Measurements from ENCODE around the gene C9.
"Not testable (repeated sequence)": the region's sequence is repeated elsewhere in the genome, so short reads cannot be mapped to it uniquely, and the experiment has no call there.

Gene C9

DNA sequence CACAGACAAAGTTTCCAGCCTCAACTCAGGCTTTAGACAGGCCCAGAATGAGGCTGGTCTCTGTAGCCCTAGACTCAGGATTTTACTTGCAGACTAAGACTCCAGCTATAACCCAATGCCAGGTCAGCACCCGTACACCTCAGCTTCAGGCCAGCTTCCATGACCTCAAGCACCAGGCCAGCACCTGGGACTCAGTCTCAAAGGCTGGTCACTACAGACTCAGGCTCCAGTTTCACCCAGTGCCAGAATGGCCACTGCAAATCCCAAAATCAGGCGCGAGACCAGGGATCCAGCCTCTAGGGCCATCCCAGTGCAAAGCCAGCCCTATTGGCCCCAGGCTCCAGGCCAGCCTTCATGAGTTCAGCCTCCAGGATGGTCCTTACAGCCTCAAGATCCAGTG lies 44.9 kb downstream of the C9 start:
- DNase-seq, result no peak

DNA sequence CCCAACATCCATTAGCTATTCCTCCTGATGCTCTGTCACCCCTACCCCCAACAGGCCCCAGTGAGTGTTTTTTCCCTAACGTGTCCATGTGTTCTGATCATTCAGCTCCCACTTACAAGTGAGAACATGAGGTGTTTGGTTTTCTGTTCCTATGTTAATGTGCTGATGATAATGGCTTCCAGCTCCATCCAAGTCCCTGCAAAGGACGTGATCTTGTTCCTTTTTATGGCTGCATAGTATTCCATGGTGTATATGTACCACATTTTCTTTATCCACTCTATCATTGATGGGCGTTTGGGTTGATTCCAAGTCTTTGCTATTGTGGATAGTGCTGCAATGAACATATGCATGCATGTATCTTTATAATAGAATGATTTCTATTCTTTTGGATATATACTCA lies 47.8 kb downstream of the C9 start:
- DNase-seq, result not testable (repeated sequence)

DNA sequence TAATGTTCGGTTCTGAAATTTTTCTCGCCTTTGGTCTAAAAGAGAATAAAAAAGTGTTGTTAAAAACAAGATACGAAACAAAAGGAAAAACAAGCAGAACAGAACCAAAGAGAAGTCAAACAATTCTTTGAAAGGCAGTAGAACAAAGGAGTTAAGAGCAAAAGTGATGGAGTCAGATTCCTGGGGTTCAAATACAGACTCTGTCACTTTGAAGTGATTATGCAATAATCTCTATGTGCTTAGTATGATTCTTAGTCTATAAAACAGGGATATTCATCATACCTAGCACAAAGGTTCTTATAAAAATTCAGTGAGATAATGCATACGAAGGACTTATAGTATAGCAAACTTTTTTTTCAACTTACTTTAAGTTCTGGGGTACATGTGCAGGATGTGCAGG lies 48.3 kb downstream of the C9 start:
- no peak for DNase-seq

DNA sequence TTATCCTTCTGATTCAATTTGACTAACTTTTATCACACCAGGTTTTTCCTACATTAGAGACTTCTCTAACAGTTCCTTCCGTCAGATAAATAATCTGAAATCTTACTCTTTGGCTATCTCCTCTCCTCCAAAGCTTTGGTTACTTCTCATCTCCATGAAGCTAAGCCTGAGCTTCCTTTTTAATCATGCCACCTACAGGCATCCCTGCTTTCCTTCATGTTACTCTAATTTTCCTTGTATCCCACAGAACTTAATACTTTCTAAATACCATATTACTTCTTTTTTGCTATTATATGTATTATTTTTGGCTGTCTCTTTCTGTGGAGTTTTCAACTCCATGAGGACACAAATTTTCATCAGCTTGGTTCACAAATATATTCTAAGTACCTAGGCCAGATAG lies 49.7 kb downstream of the C9 start:
- DNase-seq, result no peak

DNA sequence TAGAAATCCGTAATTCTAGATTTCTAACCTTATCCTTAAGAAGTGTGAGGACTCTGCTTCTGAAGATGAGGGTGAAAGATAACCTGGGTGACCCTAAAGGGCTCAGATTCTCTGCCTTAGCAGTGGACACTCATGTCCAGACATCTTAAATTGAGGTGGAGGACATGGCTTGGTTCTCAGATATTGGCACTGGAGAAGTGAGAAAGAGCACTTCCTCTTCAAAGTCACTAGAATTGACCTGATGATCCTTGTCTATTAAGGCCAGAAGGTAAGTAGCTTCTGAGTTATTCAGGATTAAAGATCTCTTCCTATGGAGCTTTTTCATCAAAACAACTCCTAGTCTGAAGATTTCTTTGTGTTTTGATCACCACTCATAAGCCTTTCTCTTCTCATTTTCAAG lies 54.8 kb downstream of the C9 start:
- no peak for DNase-seq

DNA sequence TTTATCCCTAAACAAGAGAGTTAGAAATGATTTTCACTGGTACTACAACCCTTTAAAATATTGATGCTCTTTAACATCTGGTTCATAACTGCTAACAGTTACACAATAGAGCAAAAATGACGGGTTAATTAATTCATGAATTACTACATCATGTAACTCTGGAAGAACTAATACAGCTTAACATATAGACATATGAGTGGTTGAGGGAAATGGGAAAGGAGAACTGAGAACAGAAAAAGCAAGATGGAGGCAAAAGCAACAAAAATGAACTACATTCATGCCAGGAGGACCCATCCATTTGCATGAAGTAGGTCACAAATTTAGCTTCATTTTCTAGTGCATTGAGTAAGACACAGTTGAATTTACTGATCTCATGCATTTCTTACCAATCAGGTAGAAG lies 61.8 kb downstream of the C9 start:
- DNase-seq, result no peak

DNA sequence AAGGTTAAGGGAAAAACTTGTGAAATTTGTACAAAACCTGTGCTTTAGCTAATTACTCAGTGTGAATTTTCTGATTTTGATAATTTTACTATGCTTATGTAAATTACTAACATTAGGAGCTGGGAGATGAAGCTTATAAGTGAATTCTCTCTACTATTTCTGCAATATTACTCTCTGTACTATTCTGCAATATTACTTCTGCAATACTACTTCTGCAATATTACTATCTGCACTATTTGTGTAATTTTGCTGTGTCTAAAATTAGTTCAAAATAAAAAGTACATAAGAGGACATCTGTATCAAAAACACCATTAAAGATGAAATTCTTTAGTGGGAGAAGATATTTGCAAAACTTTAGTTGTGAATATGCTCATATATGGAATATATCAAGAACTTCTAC lies 62.9 kb downstream of the C9 start:
- no peak for DNase-seq

DNA sequence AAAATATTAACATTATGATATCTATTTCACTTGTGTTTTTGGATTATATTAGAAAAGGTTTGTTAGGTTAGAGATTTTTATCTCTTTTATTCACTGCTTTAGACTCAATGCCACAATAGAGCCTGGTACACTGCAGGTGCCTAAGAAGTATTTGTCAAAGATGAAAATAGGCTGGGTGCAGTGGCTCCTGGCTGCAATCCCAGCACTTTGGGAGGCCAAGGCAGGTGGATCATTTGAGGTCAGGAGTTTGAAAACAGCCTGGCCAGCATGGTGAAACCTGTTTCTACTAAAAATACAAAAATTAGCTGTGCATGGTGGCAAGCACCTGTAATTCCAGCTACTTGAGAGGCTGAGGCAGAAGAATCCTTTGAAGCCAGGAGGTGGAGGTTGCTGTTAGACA lies 64.3 kb downstream of the C9 start:
- DNase-seq, result no peak

DNA sequence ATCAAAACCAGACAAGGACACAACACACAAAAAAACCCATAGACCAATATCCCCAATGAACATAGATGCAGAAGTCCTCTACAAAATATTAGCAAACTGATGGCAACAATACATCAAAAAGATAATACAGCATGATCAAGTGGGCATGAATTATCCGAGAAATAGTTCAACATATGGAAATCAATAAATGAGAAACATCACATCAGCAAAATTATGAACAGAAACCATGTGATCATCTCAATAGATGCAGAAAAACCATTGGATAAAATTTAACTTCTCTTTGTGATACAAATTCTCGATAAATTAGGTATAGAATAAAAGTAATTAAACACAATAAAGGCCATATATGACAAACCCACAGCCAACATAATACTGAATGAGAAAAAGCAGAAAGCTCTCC lies 69.6 kb downstream of the C9 start:
- no peak for DNase-seq

DNA sequence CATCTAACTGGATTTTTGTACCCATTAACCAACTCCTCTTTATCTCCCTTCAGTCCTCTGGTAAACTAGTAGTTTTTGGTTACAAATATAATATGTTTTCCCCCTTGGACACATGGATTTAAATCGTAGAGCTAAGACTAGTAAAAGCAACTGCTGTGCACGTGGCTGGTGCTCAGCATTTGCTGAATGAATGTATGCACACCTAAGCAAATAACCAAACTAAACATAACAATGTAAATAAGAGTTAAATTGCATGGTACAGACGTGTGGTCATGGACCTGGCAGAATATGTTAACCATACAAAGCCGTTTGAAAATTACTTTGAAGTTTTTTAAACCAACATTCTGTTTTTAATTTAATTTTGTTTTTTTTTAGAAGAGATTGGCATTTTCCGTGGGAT lies 79.7 kb downstream of the C9 start:
- DNase-seq, result no peak

DNA sequence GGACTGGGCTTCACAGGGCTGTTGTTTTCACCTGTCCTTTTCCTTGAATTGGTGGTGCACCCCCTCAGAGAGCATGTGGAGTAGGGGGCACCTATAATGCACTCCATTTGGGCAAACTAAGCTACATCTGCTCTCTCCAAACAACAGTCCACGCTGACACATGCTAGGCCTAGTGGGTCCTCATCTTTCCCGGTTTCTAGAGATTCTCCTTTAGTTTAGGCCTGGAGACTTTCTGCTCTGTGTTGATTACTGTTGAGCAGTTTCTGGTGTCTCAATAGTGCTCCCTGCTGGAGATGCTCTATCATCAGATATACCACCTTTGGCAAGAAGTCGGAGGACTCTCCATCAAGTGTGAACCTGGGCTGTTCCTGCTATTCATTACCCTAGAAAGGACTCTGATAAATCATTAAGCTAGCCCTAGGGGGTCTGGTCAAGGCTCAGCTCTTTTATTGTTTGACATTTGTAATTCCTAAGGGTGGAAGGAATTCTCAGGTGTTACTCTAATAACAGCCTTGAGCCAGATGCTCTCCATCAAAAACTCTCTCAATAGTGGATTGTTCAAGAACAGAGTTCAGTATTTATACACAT lies 81.0 kb downstream of the C9 start:
- DNase-seq, result peak; percentile 29

DNA sequence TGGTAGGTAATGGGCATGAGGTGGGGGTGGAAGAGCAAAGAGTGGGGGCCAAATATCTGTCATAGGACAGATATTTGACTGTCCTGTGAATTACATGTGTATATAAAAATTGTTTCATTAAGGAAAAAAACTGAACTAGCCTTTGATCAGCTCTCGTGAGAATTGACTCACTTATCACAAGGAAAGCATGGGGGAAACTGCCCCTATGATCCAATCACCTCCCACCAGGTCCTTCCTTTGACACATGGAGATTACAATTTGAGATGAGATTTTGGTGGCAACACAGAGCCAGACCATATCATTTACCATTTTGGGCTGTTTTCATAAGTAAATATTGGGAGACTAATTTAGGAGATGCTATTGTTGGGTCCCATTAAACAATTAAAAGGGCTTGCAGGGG lies 81.7 kb downstream of the C9 start:
- no peak for DNase-seq

DNA sequence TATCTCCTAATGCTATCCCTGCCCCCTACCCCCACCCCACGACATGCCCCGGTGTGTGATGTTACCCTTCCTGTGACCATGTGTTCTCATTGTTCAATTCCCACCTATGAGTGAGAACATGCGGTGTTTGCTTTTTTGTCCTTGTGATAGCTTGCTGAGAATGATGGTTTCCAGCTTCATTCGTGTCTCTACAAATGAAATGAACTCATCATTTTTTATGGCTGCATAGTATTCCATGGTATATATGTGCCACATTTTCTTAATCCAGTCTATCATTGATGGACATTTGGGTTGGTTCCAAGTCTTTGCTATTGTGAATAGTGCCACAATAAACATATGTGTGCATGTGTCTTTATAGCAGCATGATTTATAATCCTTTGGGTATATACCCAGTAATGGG lies 88.4 kb downstream of the C9 start:
- not testable (repeated sequence) for DNase-seq

DNA sequence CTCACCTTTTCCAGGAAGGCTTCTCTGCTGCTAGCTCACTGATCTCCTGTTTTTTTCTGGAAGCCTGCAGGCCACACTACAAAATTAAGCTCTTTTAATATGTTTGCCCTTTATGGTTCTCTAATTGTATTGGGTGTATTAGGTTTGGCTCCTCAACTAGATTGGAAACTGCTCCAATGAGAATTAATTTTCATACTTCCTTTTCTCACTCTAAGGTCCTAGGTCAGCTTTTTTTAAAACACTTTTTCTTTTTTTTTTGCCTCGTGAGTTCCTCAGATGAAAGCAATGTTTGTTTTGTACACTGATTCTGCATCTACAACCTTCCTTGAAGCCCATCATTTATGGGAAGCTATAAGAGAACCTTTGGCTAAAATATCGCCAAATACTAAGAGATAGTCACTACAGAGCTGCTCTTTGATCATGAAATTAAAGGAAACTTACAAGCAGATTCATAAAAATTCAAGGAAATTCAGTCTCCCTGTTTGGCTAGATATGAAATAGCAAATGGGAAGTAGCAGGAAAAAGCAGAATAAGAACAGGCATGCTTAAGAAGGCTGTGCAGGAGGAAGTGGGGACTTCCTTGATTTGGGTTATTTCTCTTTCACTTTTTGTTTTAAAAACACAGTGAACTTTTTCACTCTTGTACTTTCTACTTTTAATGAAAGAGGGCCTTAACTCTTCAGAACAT lies 89.8 kb downstream of the C9 start:
- no peak for DNase-seq

DNA sequence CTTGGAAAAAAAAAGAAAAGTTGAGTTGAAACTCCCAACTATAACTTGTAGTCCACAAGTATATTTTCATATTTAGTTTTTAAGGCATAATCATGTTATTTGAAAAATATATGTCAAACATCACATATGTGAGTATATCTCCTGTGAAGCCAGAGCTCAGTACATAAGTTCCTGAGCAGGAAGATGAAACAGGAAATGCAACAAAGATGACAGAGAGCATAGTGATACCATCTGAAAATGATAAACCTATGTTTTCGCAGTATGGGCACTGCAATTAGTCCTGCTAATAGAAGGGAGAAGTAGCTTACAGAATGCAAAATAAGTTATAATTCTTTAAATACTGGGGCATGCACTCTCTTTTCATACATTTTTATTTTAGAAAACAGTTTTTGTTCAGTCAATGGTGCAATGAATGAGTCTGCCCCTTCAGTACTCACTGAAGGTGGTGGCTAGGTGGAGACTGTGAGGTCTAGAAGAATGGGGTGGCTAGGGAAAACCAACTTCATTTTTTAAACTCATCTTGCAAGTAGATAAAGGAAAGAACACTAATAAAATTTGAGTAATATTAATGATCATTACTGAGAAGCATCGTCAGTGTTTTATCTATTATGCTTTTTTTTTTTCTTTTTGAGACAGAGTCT lies 90.9 kb downstream of the C9 start:
- no peak for DNase-seq

DNA sequence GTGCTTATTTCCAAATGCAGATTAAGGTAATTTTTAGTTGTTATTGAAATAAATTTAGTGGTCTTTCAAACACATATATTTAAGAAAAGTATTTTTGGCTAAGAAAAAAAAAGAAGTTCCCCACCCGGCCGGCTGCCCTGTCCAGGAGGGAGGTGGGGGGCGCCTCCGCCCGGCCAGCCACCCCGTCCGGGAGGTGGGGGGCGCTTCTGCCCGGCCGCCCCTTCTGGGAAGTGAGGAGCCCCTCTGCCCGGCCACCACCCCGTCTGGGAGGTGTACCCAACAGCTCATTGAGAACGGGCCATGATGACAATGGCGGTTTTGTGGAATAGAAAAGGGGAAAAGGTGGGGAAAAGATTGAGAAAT lies 91.4 kb downstream of the C9 start:
- DNase-seq, result not testable (repeated sequence)

DNA sequence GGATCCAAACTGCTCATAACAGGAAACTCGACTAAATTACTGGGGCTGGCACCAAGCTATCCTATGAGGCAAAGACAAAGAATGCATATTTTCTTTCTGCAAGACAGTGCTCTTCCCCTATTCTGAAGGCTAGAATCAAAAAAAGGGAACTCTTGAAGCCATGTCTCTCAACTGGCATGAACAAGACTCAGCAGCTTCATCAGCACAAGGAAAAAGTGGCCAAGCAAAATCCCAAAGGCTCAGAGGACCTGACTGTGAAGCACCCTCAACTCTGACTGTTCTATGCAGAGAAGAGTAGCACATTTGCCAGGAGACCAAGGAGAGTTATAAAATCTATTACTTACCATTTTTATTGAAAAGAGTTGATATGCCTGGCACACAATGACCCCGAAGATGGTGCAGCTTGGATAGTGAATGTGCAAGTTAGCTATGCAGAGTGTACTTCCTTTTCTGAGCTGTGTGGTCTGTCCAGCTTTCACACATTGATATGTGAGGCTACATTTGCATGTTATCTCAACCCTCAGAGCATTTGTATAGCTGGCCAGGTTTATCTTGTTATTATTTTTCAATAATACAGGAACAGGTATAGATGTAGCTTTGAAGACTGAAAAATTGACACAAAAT lies 94.0 kb downstream of the C9 start:
- no peak for DNase-seq

DNA sequence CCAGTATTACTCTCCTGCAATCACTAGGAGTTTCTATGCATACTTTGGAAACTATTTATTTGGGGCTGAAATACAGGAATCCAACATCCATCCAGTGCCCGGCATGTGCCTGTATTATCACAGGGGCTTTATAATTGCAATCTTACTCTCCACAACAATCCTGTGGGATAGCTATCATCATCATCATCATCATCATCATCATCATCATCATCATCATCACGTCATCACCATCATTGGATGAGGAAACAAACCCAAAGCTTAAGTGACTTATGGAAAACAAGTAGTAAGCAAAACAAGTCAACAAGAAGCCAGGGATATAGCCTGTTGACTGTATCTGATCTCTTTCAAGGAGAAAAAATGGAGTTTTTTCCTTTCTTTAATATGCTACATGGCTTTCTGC lies 97.1 kb downstream of the C9 start:
- DNase-seq, result no peak

DNA sequence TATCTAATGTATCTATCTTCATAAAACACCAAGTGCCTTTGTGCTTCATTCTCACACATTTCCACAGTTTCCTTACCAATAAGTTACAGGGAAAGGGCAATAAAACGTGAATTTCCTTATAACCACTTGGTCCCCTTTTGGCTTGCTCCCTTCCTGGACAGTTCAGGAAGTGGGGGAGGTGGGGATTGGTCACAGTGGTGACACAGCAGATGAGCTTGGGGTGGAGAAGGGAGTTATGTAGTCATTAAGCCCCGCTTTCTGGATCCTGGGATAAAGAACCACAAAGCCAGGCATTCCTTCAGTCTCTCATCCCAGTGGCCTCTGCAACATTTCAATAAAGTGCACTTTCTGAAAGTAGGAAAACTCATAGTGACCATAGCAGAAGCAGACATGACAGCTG lies 97.9 kb downstream of the C9 start:
- no peak for DNase-seq

DNA sequence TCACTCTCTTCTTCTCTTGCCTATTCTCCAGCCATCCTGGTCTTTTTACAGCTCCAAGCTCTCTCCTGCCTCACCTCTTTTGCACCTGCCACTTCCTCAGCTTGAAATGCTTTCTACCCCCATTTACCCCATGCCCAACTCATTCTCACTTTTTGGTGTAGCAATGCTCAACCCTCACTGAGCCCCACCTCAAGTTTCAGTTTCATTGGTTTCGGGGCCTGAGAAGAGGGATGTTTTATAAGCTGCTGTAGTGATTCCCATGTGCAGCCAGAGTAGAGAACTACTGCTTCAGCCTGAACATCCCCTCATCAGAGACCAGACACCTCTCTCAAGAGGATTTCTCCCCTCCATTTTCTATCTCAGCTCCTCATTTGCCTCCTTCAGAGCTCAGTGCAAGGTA lies 99.8 kb downstream of the C9 start:
- DNase-seq, result no peak

DNA sequence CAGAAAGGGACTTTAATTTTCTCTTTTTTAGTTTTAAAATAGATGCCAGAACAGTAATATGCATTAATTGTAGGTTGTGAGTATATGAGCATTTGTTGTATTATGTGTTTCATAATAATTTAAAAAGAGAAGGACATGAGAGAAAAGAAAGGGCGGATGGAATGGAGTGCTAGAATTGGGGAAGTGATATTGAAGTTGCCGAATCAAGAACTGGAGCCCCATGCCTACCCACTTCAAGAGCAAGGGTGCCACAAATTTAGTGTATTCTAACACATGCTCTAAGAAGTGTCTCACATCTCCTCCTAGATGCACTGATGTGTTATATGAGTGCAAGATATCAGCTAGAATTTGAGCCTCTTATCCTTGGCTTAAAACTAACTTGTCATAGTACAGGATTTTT lies 101.3 kb downstream of the C9 start:
- DNase-seq, result no peak

DNA sequence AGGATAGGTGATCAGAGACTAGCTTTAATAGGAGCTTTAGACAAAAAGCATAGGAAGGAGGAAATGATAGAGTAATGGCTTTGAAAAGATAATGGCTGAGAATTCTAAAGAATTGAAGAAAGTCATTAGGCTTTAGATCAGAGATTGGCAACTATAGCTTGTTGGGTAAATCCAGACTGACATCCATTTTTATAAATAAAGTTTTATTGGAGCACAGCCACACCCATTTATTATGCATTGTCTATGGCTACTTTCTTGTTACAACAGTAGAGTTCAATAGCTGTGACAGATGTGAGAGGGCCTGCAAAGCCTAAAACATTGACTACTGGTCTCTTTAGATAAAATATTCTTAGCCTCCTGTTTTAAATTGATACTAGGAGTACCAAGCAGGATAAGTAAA lies 104.2 kb downstream of the C9 start:
- no peak for DNase-seq

DNA sequence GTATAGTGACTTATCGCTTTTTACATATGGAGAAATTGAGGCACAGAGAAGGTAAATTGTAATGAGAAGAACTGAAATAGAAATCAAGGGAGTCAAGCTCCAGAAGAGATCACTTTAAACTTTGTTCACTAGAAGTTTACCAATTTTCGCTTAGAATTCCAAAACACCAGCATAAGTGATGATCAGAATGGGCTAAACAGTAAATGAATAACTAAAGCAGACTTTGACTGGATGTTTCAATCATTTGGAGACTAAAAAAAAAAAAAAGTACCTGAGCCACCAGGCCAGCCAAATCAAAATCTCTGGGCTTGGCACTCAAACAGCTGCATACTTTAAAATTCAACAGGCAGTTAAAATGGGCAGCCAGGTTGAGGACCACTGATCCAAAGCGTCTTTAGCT lies 106.7 kb downstream of the C9 start:
- DNase-seq, result no peak

DNA sequence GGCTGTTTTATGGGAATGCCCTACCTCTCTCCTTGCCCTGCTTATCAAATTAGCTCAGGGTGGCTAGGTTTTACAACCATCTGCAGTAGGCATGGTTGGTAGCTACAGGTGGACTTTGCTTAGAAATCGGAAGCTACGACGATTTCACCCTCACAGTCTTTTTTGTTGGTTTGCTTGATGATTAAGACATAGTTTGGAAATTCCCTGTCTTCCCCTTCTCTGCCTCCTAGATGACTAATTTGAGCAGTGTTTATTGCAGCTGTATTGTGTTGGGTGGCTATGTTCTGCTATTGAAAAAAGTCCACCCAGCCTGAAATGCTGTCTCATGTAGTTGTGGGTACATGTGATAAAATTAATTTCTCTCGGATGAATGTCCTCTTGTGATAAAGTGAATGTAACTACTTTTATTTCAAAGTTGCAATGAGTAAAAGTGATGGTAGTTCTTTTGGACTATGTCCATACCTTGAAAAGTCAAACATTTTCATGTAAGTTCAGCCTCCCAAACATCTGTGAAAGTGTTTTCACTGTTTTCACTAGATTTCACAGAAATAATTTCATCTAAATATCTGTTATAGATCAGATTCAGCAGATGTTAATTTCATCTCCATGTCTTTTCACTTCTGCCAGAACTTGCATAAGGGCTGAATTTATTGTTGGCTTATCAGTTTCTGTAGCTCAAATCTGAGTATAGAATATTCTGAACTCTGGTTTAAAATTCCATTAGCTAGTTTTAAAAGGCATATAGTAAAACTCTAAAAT lies 107.6 kb downstream of the C9 start:
- no peak for DNase-seq

All from NCI-H1105 treated with DMSO at 0.1 percent for 48 hours (cell line).